HEK293 (cell line): ENCODE measurements around the gene STX3.
"Not testable (repeated sequence)": the region's sequence is repeated elsewhere in the genome, so short reads cannot be mapped to it uniquely, and the experiment has no call there.

ENCODE experiments used
- CTCF ChIA-PET: fragments of 350-600 bp; formaldehyde crosslinking; extraction: SDS; loops from one replicate; lab custom pipeline; 2021; ENCODE audit warnings: antibody characterized with exemption; lab: Yijun Ruan, JAX
- POLR2A ChIA-PET: fragments of 300-600 bp; formaldehyde crosslinking; extraction: SDS; loops from one replicate; lab custom pipeline; 2020; ENCODE audit warnings: antibody characterized with exemption, inconsistent platforms; lab: Yijun Ruan, JAX
- H3K27ac ChIP-seq: fragments of 200-500 bp; sonication (Bioruptor generic); 2 replicates; pipeline ENCODE4 v1.5.1; 2014; ENCODE audit warnings: low read depth, low read length, control low read depth, inconsistent platforms; ENCODE audit errors: extremely low read depth
- H3K36me3 ChIP-seq, 2 experiments: fragments of 200-500 bp in 1 of 2; sonication (Bioruptor generic) in 1 of 2; 1 replicate in 1 of 2; 2 replicates in 1 of 2; pipeline ENCODE4 v1.5.1; 2014 to 2017; ENCODE audit warnings: inconsistent platforms in 2 of 2, low read length in 2 of 2; ENCODE audit not compliant: control insufficient read depth in 2 of 2, insufficient read depth in 1 of 2
- H3K4me1 ChIP-seq: fragments of 200-500 bp; sonication (Bioruptor generic); 2 replicates; pipeline ENCODE4 v1.5.1; 2014; ENCODE audit warnings: mild to moderate bottlenecking, low read length, inconsistent platforms; ENCODE audit not compliant: control insufficient read depth, insufficient read depth
- H3K4me3 ChIP-seq: 2 replicates; pipeline ENCODE4 v1.5.1; 2011; ENCODE audit warnings: low read depth, mild to moderate bottlenecking, control low read depth, low read length, moderate library complexity
- H3K9me3 ChIP-seq: fragments of 200-500 bp; sonication (Bioruptor generic); 2 replicates; pipeline ENCODE4 v1.5.1; 2014; ENCODE audit warnings: low read depth, low read length, inconsistent platforms; ENCODE audit not compliant: control insufficient read depth, insufficient read depth
- BCL11B ChIP-seq: fragments of 450-650 bp; formaldehyde crosslinking; IDR thresholded peaks from 2 replicates; pipeline ENCODE4 v1.5.1; 2016; ENCODE audit warnings: low read depth, missing biosample characterization, missing genetic modification characterization
- IKZF3 ChIP-seq: fragments of 450-650 bp; IDR thresholded peaks from 2 replicates; pipeline ENCODE4 v1.5.0; 2018; ENCODE audit warnings: missing biosample characterization, mild to moderate bottlenecking, missing genetic modification characterization, moderate library complexity
- MEIS1 ChIP-seq: sonication (generic); formaldehyde crosslinking; IDR thresholded peaks from 2 replicates; pipeline ENCODE4 v1.8.1; 2022; ENCODE audit warnings: missing genetic modification reagents, mild to moderate bottlenecking, borderline replicate concordance
- SCRT1 ChIP-seq: fragments of 450-650 bp; formaldehyde crosslinking; IDR thresholded peaks from 2 replicates; pipeline ENCODE4 v1.5.1; 2016; ENCODE audit warnings: missing biosample characterization, missing genetic modification characterization, borderline replicate concordance
- ZNF10 ChIP-seq: fragments of 450-650 bp; formaldehyde crosslinking; IDR thresholded peaks from 2 replicates; pipeline ENCODE4 v1.5.1; 2017; ENCODE audit warnings: missing biosample characterization, missing genetic modification characterization
- ZNF146 ChIP-seq: fragments of 450-650 bp; formaldehyde crosslinking; IDR thresholded peaks from 2 replicates; pipeline ENCODE4 v1.5.1; 2016; ENCODE audit warnings: missing biosample characterization, missing genetic modification characterization
- ZNF248 ChIP-seq: fragments of 450-650 bp; formaldehyde crosslinking; IDR thresholded peaks from 2 replicates; pipeline ENCODE4 v1.5.1; 2017; ENCODE audit warnings: missing biosample characterization, missing genetic modification characterization
- ZNF354C ChIP-seq: fragments of 450-650 bp; formaldehyde crosslinking; IDR thresholded peaks from 2 replicates; pipeline ENCODE4 v1.5.1; 2016; ENCODE audit warnings: missing biosample characterization, missing genetic modification characterization, low read depth, borderline replicate concordance
- ZNF404 ChIP-seq: fragments of 450-650 bp; formaldehyde crosslinking; IDR thresholded peaks from 2 replicates; pipeline ENCODE4 v1.5.1; 2017; ENCODE audit warnings: missing biosample characterization, missing genetic modification characterization
- ZNF423 ChIP-seq: fragments of 450-650 bp; formaldehyde crosslinking; IDR thresholded peaks from 2 replicates; pipeline ENCODE4 v1.5.1; 2016; ENCODE audit warnings: missing biosample characterization, missing genetic modification characterization
- ZNF585B ChIP-seq: fragments of 450-650 bp; formaldehyde crosslinking; IDR thresholded peaks from 2 replicates; pipeline ENCODE4 v1.5.1; 2016; ENCODE audit warnings: missing biosample characterization, missing genetic modification characterization
- ZNF658 ChIP-seq: fragments of 450-650 bp; formaldehyde crosslinking; IDR thresholded peaks from 2 replicates; pipeline ENCODE4; 2016; ENCODE audit warnings: missing biosample characterization, missing genetic modification characterization
- ZNF660 ChIP-seq: fragments of 450-650 bp; IDR thresholded peaks from 2 replicates; pipeline ENCODE4 v1.5.1; 2018; ENCODE audit warnings: missing biosample characterization, mild to moderate bottlenecking, missing genetic modification characterization
- ZNF785 ChIP-seq: fragments of 450-650 bp; formaldehyde crosslinking; IDR thresholded peaks from 2 replicates; pipeline ENCODE4 v1.5.1; 2016; ENCODE audit warnings: missing biosample characterization, missing genetic modification characterization
- ZSCAN23 ChIP-seq: fragments of 450-650 bp; formaldehyde crosslinking; IDR thresholded peaks from 2 replicates; pipeline ENCODE4 v1.5.1; 2016; ENCODE audit warnings: missing biosample characterization, missing genetic modification characterization
- TF ChIP-seq, protein P1 (sequence below): fragments of 450-650 bp; formaldehyde crosslinking; IDR thresholded peaks from 2 replicates; pipeline ENCODE4 v1.5.1; 2016; ENCODE audit warnings: missing biosample characterization, missing genetic modification characterization
- TF ChIP-seq, protein P2 (sequence below): fragments of 450-650 bp; formaldehyde crosslinking; IDR thresholded peaks from 2 replicates; pipeline ENCODE4 v1.5.1; 2016; ENCODE audit warnings: missing biosample characterization, missing genetic modification characterization
- TF ChIP-seq, protein P3 (sequence below): fragments of 450-650 bp; formaldehyde crosslinking; IDR thresholded peaks from 2 replicates; pipeline ENCODE4 v1.5.1; 2016; ENCODE audit warnings: missing biosample characterization, missing genetic modification characterization

Gene STX3

DNA sequence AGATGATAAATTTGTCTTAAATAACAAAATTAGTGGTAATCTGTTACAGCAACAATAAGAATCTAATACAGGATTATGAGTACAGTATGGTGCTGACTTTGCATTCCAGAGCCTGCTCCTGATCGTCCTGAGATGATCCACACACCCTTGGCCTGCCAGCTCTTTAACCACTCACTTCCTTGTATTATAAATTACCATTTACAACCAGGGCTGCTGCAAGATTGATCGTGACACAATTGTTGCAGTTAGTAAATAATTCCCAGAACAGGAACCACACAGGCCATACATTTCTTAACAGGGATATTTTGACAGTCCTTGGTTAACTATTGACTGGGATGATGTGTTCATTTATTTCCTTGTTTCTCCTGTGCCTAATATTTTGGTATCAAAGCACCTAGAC, 94.0 kb downstream of the STX3 start:
- H3K4me1 ChIP-seq, result no peaks in the 10 kb centered on the region
- no peaks in the 10 kb centered on the region for H3K9me3 ChIP-seq
- H3K36me3 ChIP-seq, result no peaks in the 10 kb centered on the region
- H3K27ac ChIP-seq, result no peak overlapping the region
- CTCF ChIA-PET, result no interaction called here
- POLR2A ChIA-PET, result no interaction called here
- TF ChIP-seq, protein P1, sequence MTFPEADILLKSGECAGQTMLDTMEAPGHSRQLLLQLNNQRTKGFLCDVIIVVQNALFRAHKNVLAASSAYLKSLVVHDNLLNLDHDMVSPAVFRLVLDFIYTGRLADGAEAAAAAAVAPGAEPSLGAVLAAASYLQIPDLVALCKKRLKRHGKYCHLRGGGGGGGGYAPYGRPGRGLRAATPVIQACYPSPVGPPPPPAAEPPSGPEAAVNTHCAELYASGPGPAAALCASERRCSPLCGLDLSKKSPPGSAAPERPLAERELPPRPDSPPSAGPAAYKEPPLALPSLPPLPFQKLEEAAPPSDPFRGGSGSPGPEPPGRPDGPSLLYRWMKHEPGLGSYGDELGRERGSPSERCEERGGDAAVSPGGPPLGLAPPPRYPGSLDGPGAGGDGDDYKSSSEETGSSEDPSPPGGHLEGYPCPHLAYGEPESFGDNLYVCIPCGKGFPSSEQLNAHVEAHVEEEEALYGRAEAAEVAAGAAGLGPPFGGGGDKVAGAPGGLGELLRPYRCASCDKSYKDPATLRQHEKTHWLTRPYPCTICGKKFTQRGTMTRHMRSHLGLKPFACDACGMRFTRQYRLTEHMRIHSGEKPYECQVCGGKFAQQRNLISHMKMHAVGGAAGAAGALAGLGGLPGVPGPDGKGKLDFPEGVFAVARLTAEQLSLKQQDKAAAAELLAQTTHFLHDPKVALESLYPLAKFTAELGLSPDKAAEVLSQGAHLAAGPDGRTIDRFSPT (tag by site-specific recombination), result no peak
- TF ChIP-seq ZNF10 (tag by site-specific recombination) (no peak), IKZF3 (tag by site-specific recombination) (no peak), ZNF785 (tag by site-specific recombination) (no peak), ZNF585B (tag by site-specific recombination) (no peak), ZNF354C (tag by site-specific recombination) (no peak), ZNF423 (no peak), BCL11B (tag by site-specific recombination) (no peak)
- TF ChIP-seq, protein P2, sequence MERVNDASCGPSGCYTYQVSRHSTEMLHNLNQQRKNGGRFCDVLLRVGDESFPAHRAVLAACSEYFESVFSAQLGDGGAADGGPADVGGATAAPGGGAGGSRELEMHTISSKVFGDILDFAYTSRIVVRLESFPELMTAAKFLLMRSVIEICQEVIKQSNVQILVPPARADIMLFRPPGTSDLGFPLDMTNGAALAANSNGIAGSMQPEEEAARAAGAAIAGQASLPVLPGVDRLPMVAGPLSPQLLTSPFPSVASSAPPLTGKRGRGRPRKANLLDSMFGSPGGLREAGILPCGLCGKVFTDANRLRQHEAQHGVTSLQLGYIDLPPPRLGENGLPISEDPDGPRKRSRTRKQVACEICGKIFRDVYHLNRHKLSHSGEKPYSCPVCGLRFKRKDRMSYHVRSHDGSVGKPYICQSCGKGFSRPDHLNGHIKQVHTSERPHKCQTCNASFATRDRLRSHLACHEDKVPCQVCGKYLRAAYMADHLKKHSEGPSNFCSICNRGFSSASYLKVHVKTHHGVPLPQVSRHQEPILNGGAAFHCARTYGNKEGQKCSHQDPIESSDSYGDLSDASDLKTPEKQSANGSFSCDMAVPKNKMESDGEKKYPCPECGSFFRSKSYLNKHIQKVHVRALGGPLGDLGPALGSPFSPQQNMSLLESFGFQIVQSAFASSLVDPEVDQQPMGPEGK (tag by site-specific recombination), result no peak
- TF ChIP-seq, all 188 proteins: peak for 0
- no peak overlapping the region for H3K4me3 ChIP-seq

DNA sequence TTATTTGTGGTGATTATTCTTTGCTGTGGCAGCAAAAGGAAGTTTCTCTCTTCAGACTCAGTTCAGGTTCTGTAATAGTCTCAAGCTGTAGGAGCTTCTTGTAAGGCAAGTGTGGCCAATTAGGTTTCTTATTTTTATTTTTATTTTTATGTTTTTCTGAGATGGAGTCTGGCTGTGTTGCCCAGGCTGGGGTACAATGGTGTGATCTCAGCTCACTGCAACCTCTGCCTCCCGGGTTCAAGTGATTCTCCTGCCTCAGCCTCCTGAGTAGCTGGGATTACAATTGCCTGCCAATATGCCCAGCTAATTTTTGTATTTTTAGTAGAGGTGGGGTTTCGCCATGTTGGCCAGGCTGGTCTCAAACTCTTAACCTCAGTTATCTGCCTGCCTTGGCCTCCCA, 94.4 kb downstream of the STX3 start:
- H3K9me3 ChIP-seq, H3K4me1 ChIP-seq, POLR2A ChIA-PET, H3K36me3 ChIP-seq, H3K4me3 ChIP-seq, CTCF ChIA-PET, H3K27ac ChIP-seq: not testable (repeated sequence)

- POLR2A ChIA-PET, H3K27ac ChIP-seq, H3K9me3 ChIP-seq, H3K36me3 ChIP-seq, H3K4me1 ChIP-seq, H3K4me3 ChIP-seq: not testable (repeated sequence)
- TF ChIP-seq ZNF146 (tag by site-specific recombination), result peak; percentile 43; the same call in 1 of the 2 replicates
- CTCF ChIA-PET, result interaction anchor here (1.5 kb wide), 1 partner anchor 28 kb away, joined by 5 read pairs; no protein-coding TSS in a partner anchor
Measured at GRCh38 chr11:59851416-59851815, 96.2 kb downstream of the STX3 start.

GRCh38 chr11:59854871-59855270, 99.7 kb downstream of the STX3 start:
- no peak overlapping the region for H3K4me3 ChIP-seq
- H3K36me3 ChIP-seq, result no peaks in the 10 kb centered on the region
- ChIA-PET POLR2A (no interaction called here), CTCF (no interaction called here)
- no peaks in the 10 kb centered on the region for H3K9me3 ChIP-seq
- TF ChIP-seq ZNF660 (tag by site-specific recombination) (no peak), MEIS1 (CRISPR knock-in tag) (no peak), ZNF404 (no peak), SCRT1 (tag by site-specific recombination) (no peak), ZNF658 (tag by site-specific recombination) (no peak), ZNF248 (tag by site-specific recombination) (no peak), ZSCAN23 (tag by site-specific recombination) (no peak)
- TF ChIP-seq, protein P3, sequence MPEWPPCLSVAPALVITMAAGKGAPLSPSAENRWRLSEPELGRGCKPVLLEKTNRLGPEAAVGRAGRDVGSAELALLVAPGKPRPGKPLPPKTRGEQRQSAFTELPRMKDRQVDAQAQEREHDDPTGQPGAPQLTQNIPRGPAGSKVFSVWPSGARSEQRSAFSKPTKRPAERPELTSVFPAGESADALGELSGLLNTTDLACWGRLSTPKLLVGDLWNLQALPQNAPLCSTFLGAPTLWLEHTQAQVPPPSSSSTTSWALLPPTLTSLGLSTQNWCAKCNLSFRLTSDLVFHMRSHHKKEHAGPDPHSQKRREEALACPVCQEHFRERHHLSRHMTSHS (tag by site-specific recombination), result no peak
- no peak overlapping the region for H3K27ac ChIP-seq
- no peaks in the 10 kb centered on the region for H3K4me1 ChIP-seq
